Type B pancreatic cell (in vitro differentiated cells): ENCODE results near the gene GNG4. TPM values are rescaled to one million over a fixed set of nuclear protein-coding genes. Genes with fewer than 3 reads are reported as not detected.
"Not testable (repeated sequence)": the region's sequence is repeated elsewhere in the genome, so short reads cannot be mapped to it uniquely, and the experiment has no call there.

Experiments used
- DNase-seq: peaks from one replicate; pipeline ENCODE4 v3.0.0; 2021; ENCODE audit warnings: mixed read lengths; ENCODE audit not compliant: unreplicated experiment; ENCODE audit errors: extremely low spot score
- H3K27ac Mint-ChIP-seq: 2 replicates; pipeline ENCODE4 v1.8.0; 2021; ENCODE audit warnings: mild to moderate bottlenecking, mixed read lengths
- H3K27me3 Mint-ChIP-seq: 2 replicates; pipeline ENCODE4 v1.8.0; 2021; ENCODE audit warnings: mixed read lengths
- H3K36me3 Mint-ChIP-seq: 2 replicates; pipeline ENCODE4 v1.8.0; 2021; ENCODE audit warnings: mixed read lengths
- H3K4me1 Mint-ChIP-seq: one replicate; pipeline ENCODE4 v1.8.0; 2021; ENCODE audit warnings: mixed read lengths; ENCODE audit not compliant: unreplicated experiment
- H3K4me3 Mint-ChIP-seq: 2 replicates; pipeline ENCODE4 v1.8.0; 2021; ENCODE audit warnings: mild to moderate bottlenecking, mixed read lengths
- H3K9me3 Mint-ChIP-seq: 2 replicates; pipeline ENCODE4 v1.8.0; 2021; ENCODE audit warnings: mixed read lengths
- CTCF ChIP-seq: fragments of 200-600 bp; sonication (generic); conservative IDR thresholded peaks from 2 replicates; pipeline ENCODE4 v1.5.0; 2021; ENCODE audit warnings: antibody characterized with exemption, mild to moderate bottlenecking
- total RNA-seq: library from RNA; stranded (reverse); gene quantifications from 2 replicates; pipeline ENCODE4 v1.2.1, GENCODE V29; 2021; ENCODE audit warnings: low replicate concordance

Gene GNG4
- total RNA-seq, 1 donor from 2014 or later = 28.5 TPM

GRCh38 chr1:235583511-235584001 lies 66.0 kb downstream of the GNG4 start:
- TF ChIP-seq CTCF = peak; percentile 16
- peaks cover 7% of the 10 kb centered on the region for H3K9me3 Mint-ChIP-seq
- H3K27me3 Mint-ChIP-seq = no peaks in the 10 kb centered on the region
- DNase-seq = no peak
- H3K36me3 Mint-ChIP-seq = peaks cover 30% of the 10 kb centered on the region
- no peaks in the 10 kb centered on the region for H3K4me1 Mint-ChIP-seq
- H3K4me3 Mint-ChIP-seq = no peak overlapping the region
- H3K27ac Mint-ChIP-seq = no peak overlapping the region

GRCh38 chr1:235582130-235582529 lies 67.5 kb downstream of the GNG4 start:
- Mint-ChIP-seq H3K27ac (no peak overlapping the region), H3K36me3 (peaks cover 31% of the 10 kb centered on the region)

GRCh38 chr1:235579891-235580290 lies 69.7 kb downstream of the GNG4 start:
- no peak for TF ChIP-seq CTCF
- Mint-ChIP-seq H3K36me3 (peaks cover 34% of the 10 kb centered on the region), H3K9me3 (peaks cover 9% of the 10 kb centered on the region), H3K4me3 (no peak overlapping the region), H3K27me3 (no peaks in the 10 kb centered on the region), H3K27ac (no peak overlapping the region), H3K4me1 (peaks cover 5% of the 10 kb centered on the region)
- no peak for DNase-seq

More at GRCh38 chr1:235582130-235582529, 67.5 kb downstream of the GNG4 start:
- H3K9me3 Mint-ChIP-seq = peaks cover 5% of the 10 kb centered on the region
- no peak overlapping the region for H3K4me3 Mint-ChIP-seq
- TF ChIP-seq CTCF = no peak
- no peaks in the 10 kb centered on the region for H3K27me3 Mint-ChIP-seq
- DNase-seq = no peak
- H3K4me1 Mint-ChIP-seq = no peaks in the 10 kb centered on the region

- TF ChIP-seq CTCF = no peak
- Mint-ChIP-seq H3K4me1 (peaks cover 5% of the 10 kb centered on the region), H3K9me3 (peaks cover 4% of the 10 kb centered on the region), H3K36me3 (peaks cover 17% of the 10 kb centered on the region), H3K27ac (no peak overlapping the region), H3K27me3 (no peaks in the 10 kb centered on the region), H3K4me3 (no peak overlapping the region)
- DNase-seq = no peak
Measured at GRCh38 chr1:235575597-235575996, 74.0 kb downstream of the GNG4 start.

GRCh38 chr1:235573880-235574279 lies 75.7 kb downstream of the GNG4 start:
- Mint-ChIP-seq H3K4me1 (peaks cover 5% of the 10 kb centered on the region), H3K27me3 (no peaks in the 10 kb centered on the region), H3K9me3 (peaks cover 4% of the 10 kb centered on the region), H3K4me3 (no peak overlapping the region), H3K27ac (no peak overlapping the region), H3K36me3 (peaks cover 16% of the 10 kb centered on the region)
- DNase-seq = no peak
- no peak for TF ChIP-seq CTCF

- H3K9me3 Mint-ChIP-seq, H3K4me1 Mint-ChIP-seq, H3K27me3 Mint-ChIP-seq, DNase-seq, H3K27ac Mint-ChIP-seq, H3K4me3 Mint-ChIP-seq: not testable (repeated sequence)
- H3K36me3 Mint-ChIP-seq = peaks cover 12% of the 10 kb centered on the region
Measured at GRCh38 chr1:235572971-235573370, 76.6 kb downstream of the GNG4 start.
